A549 treated with dexamethasone at 1 μM for 4 hours (cell line): ENCODE results near the gene CD163. TPM values are rescaled to one million over a fixed set of nuclear protein-coding genes. Genes with fewer than 3 reads are reported as not detected.

Experiments used
- total RNA-seq: library from RNA; stranded (reverse); fragments of 200-300 nt; extraction: Qiagen RNA extraction; gene quantifications from 5 replicates; pipeline ENCODE4 v1.2.3, GENCODE V29; 2022

CD163 gene
- 0.06 to 0.21 TPM (median 0.13 TPM) in 4 of 5 replicates, not detected in the other for total RNA-seq

GRCh38 chr12:7503686-7504415 is at the start of gene CD163:
Gene CD163, minus strand, starts transcription at chr12:7503777. Its CDS starts 87 bp downstream, at chr12:7503690.

GRCh38 chr12:7444076-7444475 is 59.5 kb downstream of the CD163 start, which contains the start of gene CD163L1:
Gene CD163L1, minus strand, starts transcription at chr12:7444153. Its CDS starts 26 bp downstream, at chr12:7444127.

Other genes starting within 250 kb of the CD163 start
- not detected in 5 replicates for gene ACSM4, start 199.7 kb downstream of the CD163 start, total RNA-seq
- gene CD163L1, start 59.6 kb downstream of the CD163 start, total RNA-seq, result 0.23 to 0.61 TPM (median 0.36 TPM) in 5 replicates
- gene APOBEC1, start 162.1 kb upstream of the CD163 start, total RNA-seq, result not detected in 5 replicates
- not detected in 5 replicates for gene GDF3, start 192.0 kb upstream of the CD163 start, total RNA-seq
- gene DPPA3, start 207.7 kb upstream of the CD163 start, total RNA-seq, result 0.12 TPM in 1 of 5 replicates, not detected in the others
- not detected in 5 replicates for gene CLEC4C, start 243.6 kb upstream of the CD163 start, total RNA-seq